CD4-positive, alpha-beta T cell treated with Interleukin-15 for 4 hours (primary cell): ENCODE data around the gene SLC5A6.

ENCODE experiments used
- DNase-seq: peaks from one replicate; pipeline ENCODE4 v3.0.0-alpha.2; 2020; ENCODE audit warnings: low spot score

Gene SLC5A6

GRCh38 chr2:27211943-27212625, at the start of gene SLC5A6, which contains the start of gene ATRAID:
SLC5A6 (minus strand) TSS chr2:27212268; CDS start chr2:27207650, 4,618 bp downstream.
ATRAID (plus strand) TSS chr2:27212041; CDS start chr2:27212369, 328 bp downstream.
- peak; percentile 86 for DNase-seq

- DNase-seq, result no peak
Observed at GRCh38 chr2:27261241-27261925, 49.3 kb upstream of the SLC5A6 start.

GRCh38 chr2:27258051-27258450, 46.0 kb upstream of the SLC5A6 start:
- no peak for DNase-seq

- DNase-seq, result no peak
Observed at GRCh38 chr2:27256855-27257454, 44.9 kb upstream of the SLC5A6 start.

- DNase-seq, result no peak
Observed at GRCh38 chr2:27255660-27256059, 43.6 kb upstream of the SLC5A6 start.

- no peak for DNase-seq
Observed at GRCh38 chr2:27255187-27255586, 43.1 kb upstream of the SLC5A6 start.

- no peak for DNase-seq
Observed at GRCh38 chr2:27251766-27252165, 39.7 kb upstream of the SLC5A6 start.

- DNase-seq, result no peak
Observed at GRCh38 chr2:27250652-27251379, 38.7 kb upstream of the SLC5A6 start.

- DNase-seq, result peak; percentile 37
Observed at GRCh38 chr2:27249891-27250651, 38.0 kb upstream of the SLC5A6 start.

GRCh38 chr2:27249159-27249890, 37.3 kb upstream of the SLC5A6 start:
- no peak for DNase-seq

- no peak for DNase-seq
Observed at GRCh38 chr2:27247893-27248292, 35.8 kb upstream of the SLC5A6 start.

GRCh38 chr2:27245626-27246025, 33.6 kb upstream of the SLC5A6 start:
- DNase-seq, result no peak

- no peak for DNase-seq
Observed at GRCh38 chr2:27245116-27245515, 33.0 kb upstream of the SLC5A6 start.

- DNase-seq, result no peak
Observed at GRCh38 chr2:27243391-27244130, 31.5 kb upstream of the SLC5A6 start.

GRCh38 chr2:27242614-27242951, 30.5 kb upstream of the SLC5A6 start:
- no peak for DNase-seq

- DNase-seq, result no peak
Observed at GRCh38 chr2:27241761-27242613, 29.9 kb upstream of the SLC5A6 start.

- DNase-seq, result no peak
Observed at GRCh38 chr2:27240406-27240805, 28.3 kb upstream of the SLC5A6 start.

GRCh38 chr2:27238976-27239375, 26.9 kb upstream of the SLC5A6 start:
- DNase-seq, result no peak

- no peak for DNase-seq
Observed at GRCh38 chr2:27237341-27237945, 25.4 kb upstream of the SLC5A6 start.
